ENCODE data around the gene TRIP13. TPM values are rescaled to one million over a fixed set of nuclear protein-coding genes. Genes with fewer than 3 reads are reported as not detected.

TRIP13 gene
- polyA plus RNA-seq, 1 donor from 2014 or later = 2.1 TPM

GRCh38 chr5:855771-856530 is 36.7 kb upstream of the TRIP13 start:
- Histone ChIP-seq H3K9me3 (ENCODE audit: low read length) (no peaks in the 10 kb centered on the region), H3K27ac (ENCODE audit: low read length) (no peak overlapping the region), H3K27me3 (ENCODE audit: insufficient read depth, low read depth, low read length) (no peaks in the 10 kb centered on the region), H3K79me2 (replicated peaks; ENCODE audit: insufficient read depth, low read length) (no peaks in the 10 kb centered on the region), H3K4me2 (ENCODE audit: low read length) (no peak overlapping the region), H3K4me3 (ENCODE audit: low read length) (no peak overlapping the region), H3K36me3 (ENCODE audit: insufficient read depth, low read length) (no peaks in the 10 kb centered on the region), H3F3A (ENCODE audit: insufficient read depth, low read length, poor library complexity, severe bottlenecking) (no peaks in the 10 kb centered on the region), H3K9ac (ENCODE audit: low read length) (no peak overlapping the region), H2AFZ (ENCODE audit: low read depth, low read length) (no peak overlapping the region), H3K9me2 (ENCODE audit: insufficient read depth, low read length) (no peaks in the 10 kb centered on the region), H4K20me1 (ENCODE audit: insufficient read depth) (no peaks in the 10 kb centered on the region)
- TF ChIP-seq EP300 (conservative IDR thresholded peaks at IDR 0.05; ENCODE audit: poor library complexity, severe bottlenecking) = no peak
- no peak for TF ChIP-seq RAD21 (conservative IDR thresholded peaks at IDR 0.05)
- no peak for TF ChIP-seq REST (IDR thresholded peaks at IDR 0.05; ENCODE audit: borderline replicate concordance)
- TF ChIP-seq TAF1 (IDR thresholded peaks at IDR 0.05; ENCODE audit: low read depth) = no peak
- no peak for TF ChIP-seq MXI1 (conservative IDR thresholded peaks at IDR 0.05; ENCODE audit: poor library complexity, severe bottlenecking)
- TF ChIP-seq SMC3 (conservative IDR thresholded peaks at IDR 0.05; ENCODE audit: poor library complexity) = no peak
- TF ChIP-seq, protein P1, sequence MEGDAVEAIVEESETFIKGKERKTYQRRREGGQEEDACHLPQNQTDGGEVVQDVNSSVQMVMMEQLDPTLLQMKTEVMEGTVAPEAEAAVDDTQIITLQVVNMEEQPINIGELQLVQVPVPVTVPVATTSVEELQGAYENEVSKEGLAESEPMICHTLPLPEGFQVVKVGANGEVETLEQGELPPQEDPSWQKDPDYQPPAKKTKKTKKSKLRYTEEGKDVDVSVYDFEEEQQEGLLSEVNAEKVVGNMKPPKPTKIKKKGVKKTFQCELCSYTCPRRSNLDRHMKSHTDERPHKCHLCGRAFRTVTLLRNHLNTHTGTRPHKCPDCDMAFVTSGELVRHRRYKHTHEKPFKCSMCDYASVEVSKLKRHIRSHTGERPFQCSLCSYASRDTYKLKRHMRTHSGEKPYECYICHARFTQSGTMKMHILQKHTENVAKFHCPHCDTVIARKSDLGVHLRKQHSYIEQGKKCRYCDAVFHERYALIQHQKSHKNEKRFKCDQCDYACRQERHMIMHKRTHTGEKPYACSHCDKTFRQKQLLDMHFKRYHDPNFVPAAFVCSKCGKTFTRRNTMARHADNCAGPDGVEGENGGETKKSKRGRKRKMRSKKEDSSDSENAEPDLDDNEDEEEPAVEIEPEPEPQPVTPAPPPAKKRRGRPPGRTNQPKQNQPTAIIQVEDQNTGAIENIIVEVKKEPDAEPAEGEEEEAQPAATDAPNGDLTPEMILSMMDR (IDR thresholded peaks at IDR 0.05; ENCODE audit: poor library complexity, severe bottlenecking) = no peak
- no peak for TF ChIP-seq EZH2 (IDR thresholded peaks at IDR 0.05; ENCODE audit: borderline replicate concordance, insufficient read depth, low read length, poor library complexity, severe bottlenecking)
- TF ChIP-seq POLR2AphosphoS5 (IDR thresholded peaks at IDR 0.05) = no peak

DNA sequence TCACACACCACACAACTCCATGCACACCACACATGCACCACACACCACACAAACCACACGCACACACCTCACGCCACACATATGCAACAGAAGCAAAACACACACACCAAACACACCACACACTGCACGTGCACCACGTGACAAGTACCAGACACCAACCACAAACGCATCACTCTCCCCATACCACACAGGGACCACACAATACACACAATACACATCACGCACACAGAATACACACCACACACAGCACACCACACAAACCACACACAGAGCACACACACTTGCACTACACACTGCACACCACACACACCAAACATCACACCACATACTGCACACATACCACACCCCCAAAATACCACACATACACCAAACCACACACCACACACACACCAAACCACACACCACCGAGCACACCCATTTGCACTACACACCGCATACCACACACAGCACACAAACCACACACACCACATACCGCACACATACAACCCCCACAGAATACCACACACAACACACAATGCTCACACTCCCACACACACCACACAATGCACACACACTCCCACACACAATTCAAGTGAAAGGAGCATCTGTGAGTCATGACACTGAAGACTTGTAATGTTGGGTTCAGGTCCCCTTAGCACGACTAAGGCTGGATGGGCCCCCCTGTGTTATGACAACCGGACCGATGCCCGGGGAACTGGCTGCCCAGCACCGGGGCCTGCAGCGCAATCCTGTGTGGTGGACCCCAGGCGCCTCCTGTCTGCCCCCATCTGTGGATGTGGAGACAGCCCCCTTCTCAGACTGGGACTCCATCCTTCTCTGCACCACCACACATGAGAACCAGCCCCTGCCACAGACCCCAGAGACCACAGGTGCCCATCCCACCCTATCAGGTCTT is 35.9 kb upstream of the TRIP13 start:
- TF ChIP-seq MXI1 (conservative IDR thresholded peaks at IDR 0.05; ENCODE audit: poor library complexity, severe bottlenecking) (no peak), EZH2 (IDR thresholded peaks at IDR 0.05; ENCODE audit: borderline replicate concordance, insufficient read depth, low read length, poor library complexity, severe bottlenecking) (no peak), EP300 (conservative IDR thresholded peaks at IDR 0.05; ENCODE audit: poor library complexity, severe bottlenecking) (no peak), SMC3 (conservative IDR thresholded peaks at IDR 0.05; ENCODE audit: poor library complexity) (no peak), RAD21 (conservative IDR thresholded peaks at IDR 0.05) (no peak), REST (IDR thresholded peaks at IDR 0.05; ENCODE audit: borderline replicate concordance) (no peak), POLR2AphosphoS5 (IDR thresholded peaks at IDR 0.05) (no peak), TAF1 (IDR thresholded peaks at IDR 0.05; ENCODE audit: low read depth) (no peak)
- TF ChIP-seq, protein P1 (IDR thresholded peaks at IDR 0.05; ENCODE audit: poor library complexity, severe bottlenecking) = no peak
- no peaks in the 10 kb centered on the region for H3K36me3 ChIP-seq (ENCODE audit: insufficient read depth, low read length)
- H3K27ac ChIP-seq (ENCODE audit: low read length) = no peak overlapping the region
- H3K9me2 ChIP-seq (ENCODE audit: insufficient read depth, low read length) = no peaks in the 10 kb centered on the region
- H4K20me1 ChIP-seq (ENCODE audit: insufficient read depth) = no peaks in the 10 kb centered on the region
- no peaks in the 10 kb centered on the region for H3F3A ChIP-seq (ENCODE audit: insufficient read depth, low read length, poor library complexity, severe bottlenecking)
- H3K4me2 ChIP-seq (ENCODE audit: low read length) = no peak overlapping the region
- no peak overlapping the region for H3K4me3 ChIP-seq (ENCODE audit: low read length)
- H3K79me2 ChIP-seq (replicated peaks; ENCODE audit: insufficient read depth, low read length) = no peaks in the 10 kb centered on the region
- no peaks in the 10 kb centered on the region for H3K27me3 ChIP-seq (ENCODE audit: insufficient read depth, low read depth, low read length)
- no peak overlapping the region for H3K9ac ChIP-seq (ENCODE audit: low read length)
- no peaks in the 10 kb centered on the region for H3K9me3 ChIP-seq (ENCODE audit: low read length)
- H2AFZ ChIP-seq (ENCODE audit: low read depth, low read length) = no peak overlapping the region
